H7 (cell line): ENCODE results near the gene LEFTY1. TPM values are rescaled to one million over a fixed set of nuclear protein-coding genes. Genes with fewer than 3 reads are reported as not detected.

Source experiments
- DNase-seq: peaks from one replicate; pipeline ENCODE4 v3.0.0; 2012
- H3K27me3 ChIP-seq: 2 replicates; pipeline ENCODE4 v1.6.0; 2011; ENCODE audit warnings: mild to moderate bottlenecking, low read length; ENCODE audit not compliant: control insufficient read depth, insufficient read depth
- H3K36me3 ChIP-seq: replicated peaks from 2 replicates; pipeline ENCODE4 v1.5.1; 2011; ENCODE audit warnings: low read length; ENCODE audit not compliant: control insufficient read depth, insufficient read depth
- H3K4me3 ChIP-seq: 2 replicates; pipeline ENCODE4 v1.5.1; 2011; ENCODE audit warnings: low read depth, mild to moderate bottlenecking, control low read depth, low read length, moderate library complexity; ENCODE audit not compliant: insufficient read depth
- total RNA-seq: library from RNA; depleted of rRNA; stranded (reverse); fragments of >200 nt; shearing (Covaris generic); gene quantifications from 2 replicates; pipeline ENCODE4 v1.2.3, GENCODE V29; 2014

The LEFTY1 gene
- total RNA-seq, 1 experiment from 2014 or later: 3,860 TPM

DNA sequence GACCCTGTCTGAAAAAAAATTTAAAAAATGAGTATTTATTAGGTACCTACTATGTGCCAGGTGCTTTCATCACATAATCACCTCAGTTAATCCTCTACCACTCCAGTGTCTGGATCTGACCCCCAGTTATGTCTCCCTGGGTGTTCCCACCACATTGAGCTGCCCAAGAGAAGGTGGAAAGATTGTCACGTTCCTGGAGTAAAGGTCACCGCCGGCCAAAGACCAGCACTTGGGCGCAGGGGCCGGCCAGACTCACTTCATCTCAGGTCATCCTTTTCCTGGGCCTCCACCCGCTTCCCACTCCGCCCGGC is 34.4 kb upstream of the LEFTY1 start:
- H3K27me3 ChIP-seq: no peaks in the 10 kb centered on the region
- H3K4me3 ChIP-seq: peak overlapping the region; percentile 100
- DNase-seq: no peak
- H3K36me3 ChIP-seq: peaks cover 35% of the 10 kb centered on the region

DNA sequence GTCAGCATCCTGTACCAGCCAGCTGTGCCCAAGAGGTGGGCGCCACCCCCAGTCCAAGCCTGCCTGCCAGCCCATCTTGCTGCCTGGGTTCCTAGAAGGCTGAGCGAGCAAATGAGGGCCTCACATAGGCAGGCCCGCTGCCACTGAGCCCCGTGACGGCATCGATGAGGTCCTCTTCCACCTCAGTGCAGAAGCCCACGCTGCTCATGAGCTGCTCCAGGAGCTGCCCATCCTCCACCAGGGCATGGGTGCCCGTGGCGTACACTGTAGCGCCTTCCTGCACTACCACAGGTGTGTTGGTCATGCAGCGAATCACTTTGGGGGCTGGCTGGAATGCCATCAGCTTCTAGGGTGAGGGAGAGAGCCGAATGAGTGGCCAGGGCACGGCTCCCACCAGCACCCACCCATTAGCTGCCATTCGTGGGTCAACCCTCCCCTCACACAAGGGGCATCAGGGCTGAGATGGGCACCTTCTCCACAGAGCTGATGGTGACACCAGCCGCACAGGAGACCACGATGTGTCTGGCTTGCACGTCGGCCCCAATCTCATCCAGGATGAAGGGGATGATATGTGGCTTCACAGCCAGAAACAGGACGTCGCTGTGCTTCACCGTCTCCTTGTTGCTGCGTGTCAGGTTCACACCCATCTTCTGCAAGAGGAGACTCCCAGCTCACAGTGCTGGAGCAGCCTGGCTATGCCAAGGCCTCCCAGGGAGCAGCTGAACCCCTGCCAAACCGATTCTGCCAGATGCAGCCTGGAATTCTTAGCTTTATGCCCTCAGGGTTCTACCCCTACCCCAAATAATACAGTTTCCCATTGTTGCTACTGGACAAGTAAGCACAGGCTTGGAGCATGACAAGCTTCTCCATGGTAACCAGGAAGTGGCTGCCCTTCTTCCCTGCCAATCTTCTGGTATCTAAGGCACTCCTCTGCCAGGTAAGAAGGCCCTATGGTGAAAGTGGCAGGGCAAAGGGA is 33.1 kb upstream of the LEFTY1 start:
- Histone ChIP-seq H3K36me3 (peaks cover 36% of the 10 kb centered on the region), H3K27me3 (no peaks in the 10 kb centered on the region), H3K4me3 (peak overlapping the region; percentile 100; the same call in 1 of the 2 replicates)
- peak; percentile 26 for DNase-seq

- Histone ChIP-seq H3K4me3 (no peak overlapping the region), H3K27me3 (no peaks in the 10 kb centered on the region), H3K36me3 (peaks cover 36% of the 10 kb centered on the region)
- DNase-seq: no peak
These were observed 31.0 kb upstream of the LEFTY1 start for GRCh38 chr1:225919906-225920305.

GRCh38 chr1:225918280-225918679 is 29.3 kb upstream of the LEFTY1 start:
- peaks cover 36% of the 10 kb centered on the region for H3K36me3 ChIP-seq
- no peak overlapping the region for H3K4me3 ChIP-seq
- no peaks in the 10 kb centered on the region for H3K27me3 ChIP-seq
- DNase-seq: no peak

DNA sequence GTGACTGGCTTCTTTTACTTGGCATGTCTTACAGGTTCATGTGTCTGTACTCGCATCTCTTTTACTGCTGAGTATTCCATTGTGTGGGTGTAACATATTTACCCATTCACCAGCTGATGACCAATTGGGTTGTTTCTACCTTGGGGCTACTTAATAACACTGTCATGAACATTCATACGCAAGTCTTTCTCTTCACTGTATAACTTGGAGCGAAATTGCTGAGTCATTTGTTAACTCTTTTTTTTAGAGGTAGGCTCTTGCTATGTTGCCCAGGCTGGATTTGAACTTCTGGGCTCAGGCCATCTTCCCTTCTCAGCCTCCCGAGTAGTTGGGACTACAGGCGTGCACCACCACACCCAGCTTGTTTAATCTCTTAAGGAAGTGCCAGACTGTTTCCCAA is 28.6 kb upstream of the LEFTY1 start:
- Histone ChIP-seq H3K4me3 (no peak overlapping the region), H3K27me3 (no peaks in the 10 kb centered on the region)
- DNase-seq: no peak

DNA sequence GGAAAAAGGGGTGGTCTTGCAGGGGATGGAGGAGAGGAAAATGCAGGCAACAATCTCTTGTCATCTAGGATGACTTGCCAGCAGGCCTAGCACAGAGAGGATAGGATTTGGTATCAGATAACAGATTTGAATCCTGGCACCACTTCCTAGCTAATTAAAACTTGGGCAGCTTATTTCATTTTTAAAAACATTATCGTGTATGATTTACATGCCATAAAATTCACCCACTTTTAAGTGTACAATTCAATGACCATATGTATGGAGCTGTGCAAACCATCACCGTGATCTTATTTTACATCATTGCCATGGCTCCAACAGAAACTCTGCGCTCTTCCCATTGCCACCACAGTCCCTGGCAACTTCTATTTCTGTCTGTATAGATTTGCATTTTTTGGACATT is 28.2 kb upstream of the LEFTY1 start:
- Histone ChIP-seq H3K36me3 (peaks cover 27% of the 10 kb centered on the region), H3K27me3 (no peaks in the 10 kb centered on the region), H3K4me3 (no peak overlapping the region)
- no peak for DNase-seq

More for the DNA sequence above, 28.6 kb upstream of the LEFTY1 start:
- peaks cover 32% of the 10 kb centered on the region for H3K36me3 ChIP-seq

DNA sequence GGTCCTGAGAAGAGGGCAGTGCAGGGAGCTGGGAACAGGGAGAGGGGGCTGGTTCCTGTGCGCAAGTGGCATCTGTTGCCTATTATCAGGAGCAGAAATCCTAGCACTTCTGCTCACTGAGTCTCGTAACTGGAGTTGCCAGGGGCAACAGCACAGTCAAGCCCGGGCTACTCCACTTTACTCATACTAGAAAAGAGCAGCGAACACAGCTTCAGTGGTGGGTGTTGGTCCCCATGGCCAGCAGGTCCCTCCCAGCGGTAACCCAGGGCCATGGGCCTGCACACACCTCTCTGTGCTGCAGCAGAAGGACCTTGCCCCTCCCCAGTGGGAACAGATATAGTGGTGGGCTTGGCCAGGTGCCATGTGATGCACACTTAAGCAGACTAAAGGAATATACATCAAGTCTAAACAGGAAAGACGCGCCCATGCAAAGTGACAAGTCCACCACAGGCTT is 26.6 kb upstream of the LEFTY1 start:
- H3K36me3 ChIP-seq: peaks cover 13% of the 10 kb centered on the region
- H3K4me3 ChIP-seq: no peak overlapping the region
- peak; percentile 22 for DNase-seq
- no peaks in the 10 kb centered on the region for H3K27me3 ChIP-seq

DNA sequence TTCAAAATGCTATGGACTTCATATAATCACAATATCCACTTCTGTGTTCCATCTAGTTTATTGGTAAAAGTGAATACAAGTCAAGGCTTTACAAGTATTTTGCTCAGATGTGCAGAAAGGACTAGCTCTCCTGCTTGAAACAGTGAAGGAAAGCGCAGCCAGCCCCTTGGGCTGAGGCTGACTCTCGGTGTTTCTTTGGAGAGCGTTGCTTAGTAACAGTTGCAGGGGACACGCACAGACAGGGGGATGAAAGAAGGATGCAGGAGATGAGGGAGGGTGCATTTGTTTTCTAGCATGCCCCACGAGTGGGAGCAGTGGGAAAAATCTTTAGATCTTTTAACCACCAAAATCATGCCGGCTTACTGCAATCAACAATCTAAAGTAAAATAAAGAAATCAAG is 26.0 kb upstream of the LEFTY1 start:
- DNase-seq: peak; percentile 36
- Histone ChIP-seq H3K4me3 (no peak overlapping the region), H3K36me3 (peaks cover 7% of the 10 kb centered on the region), H3K27me3 (no peaks in the 10 kb centered on the region)

- Histone ChIP-seq H3K36me3 (peaks cover 2% of the 10 kb centered on the region), H3K27me3 (no peaks in the 10 kb centered on the region), H3K4me3 (no peak overlapping the region)
- no peak for DNase-seq
These were observed 25.4 kb upstream of the LEFTY1 start for GRCh38 chr1:225914391-225914790.

- Histone ChIP-seq H3K36me3 (no peaks in the 10 kb centered on the region), H3K27me3 (no peaks in the 10 kb centered on the region), H3K4me3 (peak overlapping the region; percentile 0; the same call in 1 of the 2 replicates)
- peak; percentile 95 for DNase-seq
These were observed 22.5 kb upstream of the LEFTY1 start for GRCh38 chr1:225911191-225912130.

- no peaks in the 10 kb centered on the region for H3K36me3 ChIP-seq
- DNase-seq: no peak
These were observed 20.5 kb upstream of the LEFTY1 start for GRCh38 chr1:225909477-225909876.

GRCh38 chr1:225908773-225909172 is 19.8 kb upstream of the LEFTY1 start:
- DNase-seq: peak; percentile 51
- H3K36me3 ChIP-seq: no peaks in the 10 kb centered on the region
- H3K27me3 ChIP-seq: no peaks in the 10 kb centered on the region
- H3K4me3 ChIP-seq: no peak overlapping the region

More at GRCh38 chr1:225909477-225909876, 20.5 kb upstream of the LEFTY1 start:
- H3K4me3 ChIP-seq: no peak overlapping the region
- no peaks in the 10 kb centered on the region for H3K27me3 ChIP-seq

DNA sequence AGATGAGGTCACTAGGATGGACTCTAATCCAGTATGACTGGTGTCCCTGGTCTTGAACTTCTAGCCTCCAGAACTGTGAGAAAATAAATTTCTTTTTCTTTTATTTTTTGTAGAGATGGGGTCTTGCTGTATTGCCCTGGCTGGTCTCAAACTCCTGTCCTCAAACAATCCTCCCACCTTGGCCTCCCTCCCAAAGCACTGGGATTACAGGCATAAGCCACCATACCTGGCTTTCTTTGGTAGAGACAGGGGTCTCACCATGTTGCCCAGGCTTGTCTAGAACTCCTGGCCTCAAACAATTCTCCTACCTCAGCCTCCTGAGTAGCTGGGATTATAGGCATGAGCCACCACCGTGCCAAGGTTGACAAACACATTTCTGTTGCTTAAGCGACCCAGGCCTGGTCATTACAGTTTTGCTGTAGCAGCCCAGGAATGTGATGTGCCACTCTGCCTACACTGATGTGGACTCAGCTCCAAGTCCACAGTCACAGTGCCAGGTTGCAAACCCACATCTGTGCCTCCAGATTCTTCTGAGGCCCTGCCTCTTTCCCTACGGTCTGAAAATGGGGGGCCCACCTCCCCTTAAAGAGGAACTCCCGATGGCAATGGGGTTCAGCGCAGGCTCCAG is 19.2 kb upstream of the LEFTY1 start:
- Histone ChIP-seq H3K36me3 (no peaks in the 10 kb centered on the region), H3K4me3 (no peak overlapping the region), H3K27me3 (no peaks in the 10 kb centered on the region)
- DNase-seq: no peak

DNA sequence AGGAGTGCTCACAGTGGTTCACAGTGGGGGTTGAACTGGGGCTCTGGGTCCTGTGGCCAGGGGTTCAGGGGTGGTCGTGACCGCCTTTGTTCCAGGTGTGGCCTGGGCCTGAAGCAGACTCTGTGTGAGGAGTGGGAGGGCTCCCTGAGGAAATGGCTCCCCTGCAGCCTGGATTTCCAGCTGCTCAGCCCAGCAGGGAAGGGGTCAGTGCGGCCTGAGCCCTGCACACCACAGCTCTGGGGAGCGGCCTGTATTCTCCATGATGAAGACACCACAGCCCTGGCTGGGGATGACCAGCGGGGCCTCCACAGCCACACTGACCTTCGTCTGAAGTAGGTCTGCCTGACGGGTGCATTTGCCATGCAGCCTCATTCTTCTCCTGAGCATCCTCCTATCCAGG is 18.4 kb upstream of the LEFTY1 start:
- DNase-seq: no peak
- H3K4me3 ChIP-seq: no peak overlapping the region
- no peaks in the 10 kb centered on the region for H3K27me3 ChIP-seq
- no peaks in the 10 kb centered on the region for H3K36me3 ChIP-seq
